IMR-90 (cell line): ENCODE results near the gene CERS6. TPM values are rescaled to one million over a fixed set of nuclear protein-coding genes. Genes with fewer than 3 reads are reported as not detected.

ENCODE experiments used
- ATAC-seq: fragments of 200-7000 bp; cut with Tn5 transposase; 2 replicates; pipeline ENCODE4 v1.9.1; 2020; ENCODE audit warnings: low read depth, mild to moderate bottlenecking, moderate library complexity
- BruUV-seq: library from RNA; stranded (reverse); fragments of 400-500 nt; replicated peaks from 2 replicates; lab custom pipeline; 2021; lab: Mats Ljungman, UMichigan
- CTCF ChIA-PET: fragments of 300-600 bp; formaldehyde crosslinking; extraction: SDS; loops from one replicate; lab custom pipeline; 2021; ENCODE audit warnings: antibody characterized with exemption; lab: Yijun Ruan, JAX
- POLR2A ChIA-PET: fragments of 300-600 bp; sonication (Branson Sonifier 250); formaldehyde crosslinking; loops from one replicate; lab custom pipeline; 2022; ENCODE audit warnings: antibody characterized with exemption; ENCODE audit not compliant: unreplicated experiment; lab: Charles Lee
- DNase-seq: peaks from one replicate; pipeline ENCODE4 v3.0.0; 2013
- H2AFZ ChIP-seq: replicated peaks from 2 replicates; pipeline ENCODE3; 2013; ENCODE audit warnings: low read length, mild to moderate bottlenecking; ENCODE audit not compliant: poor library complexity
- H2AK5ac ChIP-seq: 2 replicates; pipeline ENCODE4 v1.6.1; 2013; ENCODE audit warnings: low read depth, low read length, inconsistent platforms
- H2AK9ac ChIP-seq: replicated peaks from 2 replicates; pipeline ENCODE3; 2013; ENCODE audit warnings: mild to moderate bottlenecking, low read depth, low read length, moderate library complexity; ENCODE audit not compliant: poor library complexity
- H2BK120ac ChIP-seq: 2 replicates; pipeline ENCODE4 v1.6.1; 2013; ENCODE audit warnings: low read depth, low read length, inconsistent platforms
- H2BK15ac ChIP-seq: 3 replicates; pipeline ENCODE4 v1.6.1; 2013; ENCODE audit warnings: low read depth, low read length, inconsistent platforms
- H2BK20ac ChIP-seq: 2 replicates; pipeline ENCODE4 v1.6.1; 2013; ENCODE audit warnings: low read depth, mild to moderate bottlenecking, inconsistent platforms, low read length, moderate library complexity
- H2BK5ac ChIP-seq: 2 replicates; pipeline ENCODE4 v1.6.1; 2013; ENCODE audit warnings: mild to moderate bottlenecking, low read depth, low read length, inconsistent platforms; ENCODE audit not compliant: poor library complexity, severe bottlenecking
- H3K14ac ChIP-seq: replicated peaks from 2 replicates; pipeline ENCODE4 v1.6.1; 2013; ENCODE audit warnings: low read depth, low read length, inconsistent platforms
- H3K18ac ChIP-seq: 2 replicates; pipeline ENCODE4 v1.6.1; 2013; ENCODE audit warnings: low read depth, low read length, control low read depth
- H3K23ac ChIP-seq: 2 replicates; pipeline ENCODE4 v1.6.1; 2013; ENCODE audit warnings: low read depth, low read length, inconsistent platforms
- H3K27ac ChIP-seq: 2 replicates; pipeline ENCODE4 v1.5.1; 2013; ENCODE audit warnings: mild to moderate bottlenecking, control low read depth, low read length; ENCODE audit not compliant: insufficient read depth
- H3K27me3 ChIP-seq: 2 replicates; pipeline ENCODE4 v1.6.1; 2013; ENCODE audit warnings: low read length; ENCODE audit not compliant: control insufficient read depth, insufficient read depth
- H3K36me3 ChIP-seq: 2 replicates; pipeline ENCODE4 v1.6.1; 2013; ENCODE audit warnings: low read length, mixed read lengths; ENCODE audit not compliant: control insufficient read depth, insufficient read depth
- H3K4ac ChIP-seq: 2 replicates; pipeline ENCODE4 v1.6.1; 2013; ENCODE audit warnings: low read depth, low read length, inconsistent platforms
- H3K4me1 ChIP-seq: 2 replicates; pipeline ENCODE4 v1.6.1; 2013; ENCODE audit warnings: low read length, mixed read lengths; ENCODE audit not compliant: control insufficient read depth, insufficient read depth
- H3K4me2 ChIP-seq: 2 replicates; pipeline ENCODE4 v1.6.1; 2013; ENCODE audit warnings: low read depth, mild to moderate bottlenecking, control low read depth, low read length, moderate library complexity
- H3K4me3 ChIP-seq: 2 replicates; pipeline ENCODE4 v1.5.1; 2013; ENCODE audit warnings: low read depth, mild to moderate bottlenecking, control low read depth, low read length, moderate library complexity; ENCODE audit not compliant: insufficient read depth
- H3K56ac ChIP-seq: 2 replicates; pipeline ENCODE4 v1.6.1; 2013; ENCODE audit warnings: low read length, inconsistent platforms; ENCODE audit not compliant: insufficient read depth; ENCODE audit errors: extremely low read depth
- H3K79me1 ChIP-seq, 2 experiments: 2 replicates each; pipeline ENCODE4 v1.6.1; 2013; ENCODE audit warnings: low read length in 2 of 2, inconsistent platforms in 1 of 2, low read depth in 1 of 2
- H3K9ac ChIP-seq: 2 replicates; pipeline ENCODE4 v1.6.1; 2013; ENCODE audit warnings: low read depth, low read length, control low read depth
- H3K9me1 ChIP-seq: 2 replicates; pipeline ENCODE4 v1.6.1; 2013; ENCODE audit warnings: low read length, inconsistent platforms; ENCODE audit not compliant: insufficient read depth
- H3K9me3 ChIP-seq: 2 replicates; pipeline ENCODE4 v1.6.1; 2013; ENCODE audit warnings: low read length; ENCODE audit not compliant: control insufficient read depth, insufficient read depth
- H4K20me1 ChIP-seq: 2 replicates; pipeline ENCODE4 v1.6.1; 2013; ENCODE audit warnings: low read length, inconsistent platforms; ENCODE audit not compliant: insufficient read depth
- H4K5ac ChIP-seq: 2 replicates; pipeline ENCODE4 v1.6.1; 2013; ENCODE audit warnings: mild to moderate bottlenecking, low read depth, low read length, control low read depth
- H4K8ac ChIP-seq, 2 experiments: 2 replicates each; pipeline ENCODE4 v1.6.1; 2013; ENCODE audit warnings: low read depth in 2 of 2, low read length in 2 of 2, control low read depth in 1 of 2, inconsistent platforms in 1 of 2
- H4K91ac ChIP-seq: 2 replicates; pipeline ENCODE4 v1.6.1; 2013; ENCODE audit warnings: low read depth, low read length, inconsistent platforms; ENCODE audit not compliant: insufficient read depth
- BHLHE40 ChIP-seq: fragments of 150-350 bp; IDR thresholded peaks from 2 replicates; pipeline ENCODE4 v1.6.1; 2016; ENCODE audit warnings: mild to moderate bottlenecking, low read depth, low read length
- CEBPB ChIP-seq: IDR thresholded peaks from 2 replicates; pipeline ENCODE4 v1.6.1; 2012; ENCODE audit warnings: low read depth, low read length, improper control_type of control experiment
- CHD1 ChIP-seq: IDR thresholded peaks from 2 replicates; pipeline ENCODE4 v1.6.1; 2012; ENCODE audit warnings: low read depth, low read length, improper control_type of control experiment
- FOS ChIP-seq: fragments of 150-350 bp; IDR thresholded peaks from 2 replicates; pipeline ENCODE4 v1.6.1; 2016; ENCODE audit warnings: low read depth, low read length
- MAFK ChIP-seq: IDR thresholded peaks from 2 replicates; pipeline ENCODE4 v1.6.1; 2012; ENCODE audit warnings: low read depth, low read length, improper control_type of control experiment
- MAZ ChIP-seq: IDR thresholded peaks from 2 replicates; pipeline ENCODE4 v1.6.1; 2012; ENCODE audit warnings: low read depth, mild to moderate bottlenecking, low read length, improper control_type of control experiment, moderate library complexity, borderline replicate concordance
- MXI1 ChIP-seq: IDR thresholded peaks from 2 replicates; pipeline ENCODE4 v1.6.1; 2012; ENCODE audit warnings: low read depth, mild to moderate bottlenecking, low read length, moderate library complexity, borderline replicate concordance
- NFE2L2 ChIP-seq: fragments of 150-350 bp; IDR thresholded peaks from 2 replicates; pipeline ENCODE4 v1.6.1; 2016; ENCODE audit warnings: low read depth, mild to moderate bottlenecking, low read length
- POLR2A ChIP-seq: IDR thresholded peaks from 2 replicates; pipeline ENCODE4 v1.6.1; 2012; ENCODE audit warnings: mild to moderate bottlenecking, low read depth, low read length
- RAD21 ChIP-seq: IDR thresholded peaks from 2 replicates; pipeline ENCODE4 v1.6.1; 2012; ENCODE audit warnings: low read length, improper control_type of control experiment
- RCOR1 ChIP-seq: IDR thresholded peaks from 2 replicates; pipeline ENCODE4 v1.6.1; 2012; ENCODE audit warnings: mild to moderate bottlenecking, low read length, improper control_type of control experiment; ENCODE audit not compliant: insufficient replicate concordance
- RFX5 ChIP-seq: IDR thresholded peaks from 2 replicates; pipeline ENCODE4 v1.8.0; 2012; ENCODE audit warnings: low read depth, mild to moderate bottlenecking, low read length, moderate library complexity
- SMC3 ChIP-seq: fragments of 150-350 bp; IDR thresholded peaks from 2 replicates; pipeline ENCODE4 v1.6.1; 2016; ENCODE audit warnings: low read depth, mild to moderate bottlenecking, antibody characterized with exemption, low read length, moderate library complexity
- WGBS, 2 experiments: methylation state at CpG; one replicate each; pipeline versions ENCODE4 v1.1.5 to v1.1.7; 2013; ENCODE audit warnings: missing lambda C conversion rate in 2 of 2; ENCODE audit not compliant: insufficient read length in 1 of 2; ENCODE audit errors: extremely low coverage in 2 of 2; 5-methylcytosine and 5-hydroxymethylcytosine counted together
- dilution Hi-C: fragments of 300-500 bp; cut with HindIII; formaldehyde crosslinking; loops from one replicate; pipeline ENCODE4 v1.14.3; 2018; ENCODE audit warnings: low sequenced_read_pairs; ENCODE audit not compliant: unreplicated experiment
- in situ Hi-C: fragments of 300-500 bp; cut with MboI; formaldehyde crosslinking; loops from 3 replicates; pipeline ENCODE4 v1.14.3; 2019; ENCODE audit warnings: low sequenced_read_pairs, inconsistent platforms, mixed read lengths
- intact Hi-C: fragments of 100-400 bp; cut with micrococcal nuclease; formaldehyde crosslinking; loops from 2 replicates; pipeline ENCODE4 v1.10.0; 2022
- polyA plus RNA-seq, 3 experiments: library from polyadenylated mRNA; depleted of rRNA; stranded (reverse); fragments of >200 nt; gene quantifications; 2 replicates each; pipeline ENCODE4 v1.2.3, GENCODE V29; 2012; ENCODE audit warnings: low replicate concordance in 1 of 3
- total RNA-seq: library from RNA; depleted of rRNA; stranded (reverse); fragments of >200 nt; gene quantifications from 2 replicates; pipeline ENCODE4 v1.2.3, GENCODE V29; 2012
- TF ChIP-seq, protein P1 (sequence below): fragments of 150-350 bp; IDR thresholded peaks from 2 replicates; pipeline ENCODE4 v1.6.1; 2016; ENCODE audit warnings: low read depth, mild to moderate bottlenecking, low read length, moderate library complexity, borderline replicate concordance
- TF ChIP-seq, protein P2 (sequence below): fragments of 150-350 bp; IDR thresholded peaks from 2 replicates; pipeline ENCODE4 v1.6.1; 2017; ENCODE audit warnings: mild to moderate bottlenecking, antibody characterized with exemption, low read length, low read depth
- TF ChIP-seq, protein P3 (sequence below): conservative IDR thresholded peaks from 2 replicates; pipeline ENCODE4 v1.5.1; 2012; ENCODE audit warnings: mild to moderate bottlenecking, low read depth, low read length, improper control_type of control experiment

CERS6 gene
- total and polyA plus RNA-seq, 2 of the 4 experiments (the other 2 are of a cell fraction), result 2.1 to 5.7 TPM

DNA sequence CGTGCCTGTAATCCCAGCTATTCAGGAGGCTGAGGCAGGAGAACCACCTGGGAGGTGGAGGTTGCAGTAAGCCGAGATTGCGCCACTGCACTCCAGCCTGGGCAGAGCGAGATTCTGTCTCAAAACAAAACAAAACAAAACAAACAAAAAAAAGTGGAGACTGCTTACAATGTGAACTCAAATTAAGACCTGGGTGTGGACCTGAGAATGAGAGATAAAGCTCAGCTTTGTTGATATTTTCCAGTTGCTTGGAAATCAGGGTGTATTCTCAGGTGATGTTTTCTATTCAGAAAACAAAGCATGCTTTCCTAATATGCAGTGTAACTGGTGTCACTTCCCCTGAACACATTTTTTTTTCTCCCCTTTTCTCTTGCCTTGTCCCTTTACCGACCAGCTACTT, 5.3 kb upstream of the CERS6 start:
- H4K8ac ChIP-seq, result no peak overlapping the region
- no peak overlapping the region for H3K56ac ChIP-seq
- H3K4ac ChIP-seq, result no peak overlapping the region
- BruUV-seq, result no TSS peak
- ATAC-seq, result no peak
- no peak overlapping the region for H2AK5ac ChIP-seq
- H3K9me1 ChIP-seq, result no peaks in the 10 kb centered on the region
- no peak overlapping the region for H3K18ac ChIP-seq
- H2AFZ ChIP-seq, result no peak overlapping the region
- in situ Hi-C loops (no loop called here), dilution Hi-C loops (no loop called here), intact Hi-C loops (loop anchor here (10.0 kb wide), 2 partner anchors 206 to 304 kb away; partner anchors contain the start of gene STK39)
- H3K9ac ChIP-seq, result no peak overlapping the region
- no peak for DNase-seq
- H2BK15ac ChIP-seq, result no peak overlapping the region
- no peak overlapping the region for H2AK9ac ChIP-seq
- no peak overlapping the region for H2BK20ac ChIP-seq
- H3K4me2 ChIP-seq, result no peak overlapping the region
- H3K36me3 ChIP-seq, result no peaks in the 10 kb centered on the region
- no peak overlapping the region for H3K27ac ChIP-seq
- H3K9me3 ChIP-seq, result peaks cover 3% of the 10 kb centered on the region; the same call in 1 of the 2 replicates
- H3K27me3 ChIP-seq, result peaks cover 2% of the 10 kb centered on the region; the same call in 1 of the 2 replicates
- H3K14ac ChIP-seq, result no peak overlapping the region
- TF ChIP-seq, protein P1, sequence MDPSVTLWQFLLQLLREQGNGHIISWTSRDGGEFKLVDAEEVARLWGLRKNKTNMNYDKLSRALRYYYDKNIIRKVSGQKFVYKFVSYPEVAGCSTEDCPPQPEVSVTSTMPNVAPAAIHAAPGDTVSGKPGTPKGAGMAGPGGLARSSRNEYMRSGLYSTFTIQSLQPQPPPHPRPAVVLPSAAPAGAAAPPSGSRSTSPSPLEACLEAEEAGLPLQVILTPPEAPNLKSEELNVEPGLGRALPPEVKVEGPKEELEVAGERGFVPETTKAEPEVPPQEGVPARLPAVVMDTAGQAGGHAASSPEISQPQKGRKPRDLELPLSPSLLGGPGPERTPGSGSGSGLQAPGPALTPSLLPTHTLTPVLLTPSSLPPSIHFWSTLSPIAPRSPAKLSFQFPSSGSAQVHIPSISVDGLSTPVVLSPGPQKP, result no peak
- no peak for TF ChIP-seq RCOR1
- TF ChIP-seq CHD1, result no peak
- TF ChIP-seq CEBPB, result no peak
- TF ChIP-seq, protein P2, sequence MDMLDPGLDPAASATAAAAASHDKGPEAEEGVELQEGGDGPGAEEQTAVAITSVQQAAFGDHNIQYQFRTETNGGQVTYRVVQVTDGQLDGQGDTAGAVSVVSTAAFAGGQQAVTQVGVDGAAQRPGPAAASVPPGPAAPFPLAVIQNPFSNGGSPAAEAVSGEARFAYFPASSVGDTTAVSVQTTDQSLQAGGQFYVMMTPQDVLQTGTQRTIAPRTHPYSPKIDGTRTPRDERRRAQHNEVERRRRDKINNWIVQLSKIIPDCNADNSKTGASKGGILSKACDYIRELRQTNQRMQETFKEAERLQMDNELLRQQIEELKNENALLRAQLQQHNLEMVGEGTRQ, result no peak
- TF ChIP-seq MAZ, result no peak
- TF ChIP-seq BHLHE40, result no peak
- no peak for TF ChIP-seq FOS
- no peak for TF ChIP-seq MXI1
- TF ChIP-seq NFE2L2, result no peak
- TF ChIP-seq SMC3, result no peak
- TF ChIP-seq MAFK, result no peak
- TF ChIP-seq POLR2A, result no peak
- no peak for TF ChIP-seq RAD21
- TF ChIP-seq, protein P3, sequence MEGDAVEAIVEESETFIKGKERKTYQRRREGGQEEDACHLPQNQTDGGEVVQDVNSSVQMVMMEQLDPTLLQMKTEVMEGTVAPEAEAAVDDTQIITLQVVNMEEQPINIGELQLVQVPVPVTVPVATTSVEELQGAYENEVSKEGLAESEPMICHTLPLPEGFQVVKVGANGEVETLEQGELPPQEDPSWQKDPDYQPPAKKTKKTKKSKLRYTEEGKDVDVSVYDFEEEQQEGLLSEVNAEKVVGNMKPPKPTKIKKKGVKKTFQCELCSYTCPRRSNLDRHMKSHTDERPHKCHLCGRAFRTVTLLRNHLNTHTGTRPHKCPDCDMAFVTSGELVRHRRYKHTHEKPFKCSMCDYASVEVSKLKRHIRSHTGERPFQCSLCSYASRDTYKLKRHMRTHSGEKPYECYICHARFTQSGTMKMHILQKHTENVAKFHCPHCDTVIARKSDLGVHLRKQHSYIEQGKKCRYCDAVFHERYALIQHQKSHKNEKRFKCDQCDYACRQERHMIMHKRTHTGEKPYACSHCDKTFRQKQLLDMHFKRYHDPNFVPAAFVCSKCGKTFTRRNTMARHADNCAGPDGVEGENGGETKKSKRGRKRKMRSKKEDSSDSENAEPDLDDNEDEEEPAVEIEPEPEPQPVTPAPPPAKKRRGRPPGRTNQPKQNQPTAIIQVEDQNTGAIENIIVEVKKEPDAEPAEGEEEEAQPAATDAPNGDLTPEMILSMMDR, result no peak
- TF ChIP-seq RFX5, result no peak
- ChIA-PET CTCF (no interaction called here), POLR2A (no interaction called here)
- H4K20me1 ChIP-seq, result no peaks in the 10 kb centered on the region
- no peak overlapping the region for H3K23ac ChIP-seq
- no peak overlapping the region for H3K4me3 ChIP-seq
- H4K5ac ChIP-seq, result no peak overlapping the region
- WGBS, 2 experiments, result no CpG with 5 or more reads among the region's 5 CpGs
- no peak overlapping the region for H4K91ac ChIP-seq
- no peaks in the 10 kb centered on the region for H3K4me1 ChIP-seq
- no peaks in the 10 kb centered on the region for H3K79me1 ChIP-seq
- no peak overlapping the region for H2BK5ac ChIP-seq
- no peak overlapping the region for H2BK120ac ChIP-seq
